OCI-LY1 (cell line): Measurements from ENCODE around the gene THRAP3.

Source experiments
- H2AFZ ChIP-seq: fragments of 200-600 bp; sonication (generic), shearing (Covaris generic); 2 replicates; pipeline ENCODE4 v1.6.0; 2014; ENCODE audit warnings: antibody characterized with exemption, mild to moderate bottlenecking, low read length
- H3F3A ChIP-seq: fragments of 200-600 bp; sonication (generic), shearing (Covaris generic); 2 replicates; pipeline ENCODE4 v1.6.0; 2014; ENCODE audit warnings: mild to moderate bottlenecking, antibody characterized with exemption, low read length, moderate library complexity; ENCODE audit not compliant: insufficient read depth
- H3K27ac ChIP-seq: fragments of 200-600 bp; sonication (generic); 2 replicates; pipeline ENCODE4 v1.5.1; 2014; ENCODE audit warnings: low read length, mixed run types, mild to moderate bottlenecking, low read depth; ENCODE audit not compliant: poor library complexity, severe bottlenecking
- H3K27me3 ChIP-seq: fragments of 200-600 bp; sonication (generic); 2 replicates; pipeline ENCODE4 v1.6.0; 2014; ENCODE audit warnings: antibody characterized with exemption, mild to moderate bottlenecking, low read length, moderate library complexity; ENCODE audit not compliant: insufficient read depth
- H3K36me3 ChIP-seq: fragments of 200-600 bp; sonication (generic); 2 replicates; pipeline ENCODE4 v1.6.1; 2014; ENCODE audit warnings: mild to moderate bottlenecking, antibody characterized with exemption, low read length, moderate library complexity, mixed read lengths; ENCODE audit not compliant: insufficient read depth
- H3K4me1 ChIP-seq: fragments of 200-600 bp; sonication (generic); 2 replicates; pipeline ENCODE4 v1.5.1; 2014; ENCODE audit warnings: mild to moderate bottlenecking, low read length, moderate library complexity; ENCODE audit not compliant: insufficient read depth, severe bottlenecking
- H3K4me2 ChIP-seq: fragments of 200-600 bp; sonication (generic), shearing (Covaris generic); 2 replicates; pipeline ENCODE4 v1.6.1; 2014; ENCODE audit warnings: low read length
- H3K4me3 ChIP-seq: fragments of 200-600 bp; sonication (generic); 2 replicates; pipeline ENCODE4 v1.5.1; 2014; ENCODE audit warnings: low read length, low read depth, mild to moderate bottlenecking, mixed read lengths; ENCODE audit not compliant: poor library complexity, severe bottlenecking
- H3K79me2 ChIP-seq: fragments of 200-600 bp; shearing (Covaris generic); 2 replicates; pipeline ENCODE4 v1.6.1; 2016; ENCODE audit warnings: mixed run types, low read length, mixed read lengths; ENCODE audit not compliant: insufficient read depth
- H3K9ac ChIP-seq: fragments of 200-600 bp; sonication (generic), shearing (Covaris generic); 2 replicates; pipeline ENCODE4 v1.6.1; 2014; ENCODE audit warnings: mild to moderate bottlenecking, low read length, mixed read lengths
- H3K9me2 ChIP-seq: fragments of 200-600 bp; sonication (generic), shearing (Covaris generic); 2 replicates; pipeline ENCODE4 v1.6.1; 2014; ENCODE audit warnings: low read depth, mild to moderate bottlenecking, low read length, mixed read lengths
- H3K9me3 ChIP-seq: fragments of 200-600 bp; shearing (Covaris generic); 2 replicates; pipeline ENCODE4 v1.6.1; 2014; ENCODE audit warnings: low read length, mixed read lengths
- H4K20me1 ChIP-seq: fragments of 200-600 bp; sonication (generic), shearing (Covaris generic); 2 replicates; pipeline ENCODE4 v1.6.0; 2016; ENCODE audit warnings: mild to moderate bottlenecking, low read length; ENCODE audit not compliant: insufficient read depth
- CTCF ChIP-seq: fragments of 200-600 bp; sonication (generic), shearing (Covaris generic); IDR thresholded peaks from 2 replicates; pipeline ENCODE4 v1.5.1; 2017; ENCODE audit warnings: mild to moderate bottlenecking, antibody characterized with exemption, low read length, moderate library complexity, mixed read lengths
- EZH2 ChIP-seq: fragments of 200-600 bp; sonication (generic), shearing (Covaris generic); IDR thresholded peaks from 2 replicates; pipeline ENCODE4 v1.8.0; 2017; ENCODE audit warnings: borderline replicate concordance, mixed run types, mild to moderate bottlenecking, antibody characterized with exemption, low read length, moderate library complexity, mixed read lengths

The THRAP3 gene

GRCh38 chr1:36208978-36209703 is 15.1 kb upstream of the THRAP3 start:
- Histone ChIP-seq H3K36me3 (no peaks in the 10 kb centered on the region), H3K9ac (no peak overlapping the region), H2AFZ (no peak overlapping the region), H3K4me2 (no peak overlapping the region; the same call in 1 of the 2 replicates), H3K9me3 (no peaks in the 10 kb centered on the region), H3K27ac (peak overlapping the region; percentile 48), H3K9me2 (no peaks in the 10 kb centered on the region), H3K4me1 (peaks cover 40% of the 10 kb centered on the region), H3K4me3 (no peak overlapping the region), H3K79me2 (no peaks in the 10 kb centered on the region), H4K20me1 (no peaks in the 10 kb centered on the region), H3F3A (no peaks in the 10 kb centered on the region), H3K27me3 (no peaks in the 10 kb centered on the region)
- peak; percentile 12; the same call in 1 of the 2 replicates for TF ChIP-seq CTCF
- TF ChIP-seq EZH2: no peak

- TF ChIP-seq CTCF (no peak), EZH2 (no peak)
- no peaks in the 10 kb centered on the region for H4K20me1 ChIP-seq
- no peaks in the 10 kb centered on the region for H3K9me3 ChIP-seq
- H2AFZ ChIP-seq: no peak overlapping the region
- H3K27ac ChIP-seq: no peak overlapping the region
- no peak overlapping the region for H3K4me2 ChIP-seq
- no peaks in the 10 kb centered on the region for H3K9me2 ChIP-seq
- no peak overlapping the region for H3K4me3 ChIP-seq
- H3K4me1 ChIP-seq: peaks cover 40% of the 10 kb centered on the region
- H3K27me3 ChIP-seq: no peaks in the 10 kb centered on the region
- no peaks in the 10 kb centered on the region for H3F3A ChIP-seq
- no peaks in the 10 kb centered on the region for H3K79me2 ChIP-seq
- H3K9ac ChIP-seq: no peak overlapping the region
- no peaks in the 10 kb centered on the region for H3K36me3 ChIP-seq
Observed at GRCh38 chr1:36211307-36211706, 12.9 kb upstream of the THRAP3 start.

- Histone ChIP-seq H3K4me1 (peaks cover 37% of the 10 kb centered on the region), H3K27ac (no peak overlapping the region), H3K79me2 (no peaks in the 10 kb centered on the region), H3K4me2 (no peak overlapping the region), H2AFZ (no peak overlapping the region), H4K20me1 (no peaks in the 10 kb centered on the region), H3K9ac (no peak overlapping the region), H3K27me3 (no peaks in the 10 kb centered on the region), H3K4me3 (no peak overlapping the region), H3K36me3 (no peaks in the 10 kb centered on the region), H3K9me3 (no peaks in the 10 kb centered on the region), H3K9me2 (no peaks in the 10 kb centered on the region), H3F3A (no peaks in the 10 kb centered on the region)
- TF ChIP-seq CTCF (no peak), EZH2 (no peak)
Observed at GRCh38 chr1:36211841-36212240, 12.4 kb upstream of the THRAP3 start.
